T-helper 1 cell treated with Interleukin-12 subunit alpha and Interleukin-12 subunit beta and Interleukin-4 antibody, amounts not matched to agents 30 ng/mL and 1 ng/mL, for 36 hours (primary cell): ENCODE measurements around the gene FXN. TPM values are rescaled to one million over a fixed set of nuclear protein-coding genes. Genes with fewer than 3 reads are reported as not detected.
"Not testable (repeated sequence)": the region's sequence is repeated elsewhere in the genome, so short reads cannot be mapped to it uniquely, and the experiment has no call there.

ENCODE experiments used
- intact Hi-C: fragments of 100-400 bp; cut with micrococcal nuclease; formaldehyde crosslinking; loops from one replicate; pipeline ENCODE4 v1.15.1; 2024
- total RNA-seq: library from RNA; stranded (reverse); gene quantifications from 2 replicates; pipeline ENCODE4 v1.2.3, GENCODE V29; 2022

The FXN gene
- total RNA-seq = 20.9 and 23.9 TPM in 2 replicates

DNA sequence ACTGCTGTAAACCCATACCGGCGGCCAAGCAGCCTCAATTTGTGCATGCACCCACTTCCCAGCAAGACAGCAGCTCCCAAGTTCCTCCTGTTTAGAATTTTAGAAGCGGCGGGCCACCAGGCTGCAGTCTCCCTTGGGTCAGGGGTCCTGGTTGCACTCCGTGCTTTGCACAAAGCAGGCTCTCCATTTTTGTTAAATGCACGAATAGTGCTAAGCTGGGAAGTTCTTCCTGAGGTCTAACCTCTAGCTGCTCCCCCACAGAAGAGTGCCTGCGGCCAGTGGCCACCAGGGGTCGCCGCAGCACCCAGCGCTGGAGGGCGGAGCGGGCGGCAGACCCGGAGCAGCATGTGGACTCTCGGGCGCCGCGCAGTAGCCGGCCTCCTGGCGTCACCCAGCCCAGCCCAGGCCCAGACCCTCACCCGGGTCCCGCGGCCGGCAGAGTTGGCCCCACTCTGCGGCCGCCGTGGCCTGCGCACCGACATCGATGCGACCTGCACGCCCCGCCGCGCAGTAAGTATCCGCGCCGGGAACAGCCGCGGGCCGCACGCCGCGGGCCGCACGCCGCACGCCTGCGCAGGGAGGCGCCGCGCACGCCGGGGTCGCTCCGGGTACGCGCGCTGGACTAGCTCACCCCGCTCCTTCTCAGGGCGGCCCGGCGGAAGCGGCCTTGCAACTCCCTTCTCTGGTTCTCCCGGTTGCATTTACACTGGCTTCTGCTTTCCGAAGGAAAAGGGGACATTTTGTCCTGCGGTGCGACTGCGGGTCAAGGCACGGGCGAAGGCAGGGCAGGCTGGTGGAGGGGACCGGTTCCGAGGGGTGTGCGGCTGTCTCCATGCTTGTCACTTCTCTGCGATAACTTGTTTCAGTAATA lies at the start of gene FXN:
Gene FXN, plus strand, starts transcription at position 315 of the 871 bp plus-strand sequence. Its CDS starts 31 bp downstream, at position 346.
- intact Hi-C loops = loop anchor here (1.0 to 2.0 kb wide), 2 partner anchors 7 to 157 kb away; no protein-coding TSS in a partner anchor

GRCh38 chr9:68986949-68987348 lies 48.6 kb upstream of the FXN start:
- intact Hi-C loops = not testable (repeated sequence)

- intact Hi-C loops = no loop called here
Measured at GRCh38 chr9:68991457-68991856, 44.1 kb upstream of the FXN start.

GRCh38 chr9:68995776-68996175 lies 39.8 kb upstream of the FXN start:
- intact Hi-C loops = loop anchor here (5.0 kb wide), 1 partner anchor 308 kb away; no protein-coding TSS in a partner anchor

DNA sequence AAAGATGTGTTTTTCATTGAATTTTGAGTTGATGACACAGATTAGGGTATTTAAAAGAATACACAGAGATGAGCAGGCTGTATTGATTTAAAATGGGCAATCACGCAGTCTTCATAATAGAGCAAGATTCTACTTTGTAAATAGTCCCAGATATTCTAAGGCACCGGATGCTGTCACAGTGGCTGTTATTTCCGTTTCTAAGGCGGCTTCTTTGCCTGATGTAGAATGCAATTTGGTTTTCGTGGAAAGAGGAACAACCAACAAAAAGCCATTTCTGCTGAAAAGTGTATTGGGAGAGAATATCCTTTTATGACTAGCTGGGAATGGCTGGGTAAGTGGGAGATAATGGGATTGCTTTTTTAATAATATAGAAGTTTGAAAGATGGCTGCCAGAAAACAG lies 39.1 kb upstream of the FXN start:
- intact Hi-C loops = loop anchor here (5.0 kb wide), 1 partner anchor 309 kb away; no protein-coding TSS in a partner anchor

- intact Hi-C loops = loop anchor here (2.0 to 5.0 kb wide), 3 partner anchors 21 to 310 kb away; no protein-coding TSS in a partner anchor
Measured at GRCh38 chr9:68997666-68998065, 37.9 kb upstream of the FXN start.

DNA sequence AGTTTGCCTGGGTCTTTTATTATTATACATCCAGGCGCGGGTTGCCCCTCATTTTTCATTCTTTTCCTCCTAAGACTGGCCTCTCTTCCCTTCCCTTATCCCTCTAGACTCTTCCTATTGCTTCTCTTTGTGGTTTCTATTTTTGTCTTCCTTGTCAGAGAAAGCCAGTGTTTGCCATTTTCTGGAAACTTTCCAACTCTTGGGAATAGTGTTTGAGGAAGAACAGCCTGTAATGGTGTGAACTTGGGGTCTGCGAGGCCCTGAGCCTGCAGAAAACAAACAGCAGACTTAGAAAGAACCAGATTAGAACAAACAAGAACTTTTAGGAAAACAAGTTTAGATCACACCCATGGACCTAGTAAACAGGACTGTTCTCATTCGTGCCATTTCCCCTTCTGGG lies 37.2 kb upstream of the FXN start:
- intact Hi-C loops = loop anchor here (2.0 to 5.0 kb wide), 3 partner anchors 20 to 311 kb away; no protein-coding TSS in a partner anchor

DNA sequence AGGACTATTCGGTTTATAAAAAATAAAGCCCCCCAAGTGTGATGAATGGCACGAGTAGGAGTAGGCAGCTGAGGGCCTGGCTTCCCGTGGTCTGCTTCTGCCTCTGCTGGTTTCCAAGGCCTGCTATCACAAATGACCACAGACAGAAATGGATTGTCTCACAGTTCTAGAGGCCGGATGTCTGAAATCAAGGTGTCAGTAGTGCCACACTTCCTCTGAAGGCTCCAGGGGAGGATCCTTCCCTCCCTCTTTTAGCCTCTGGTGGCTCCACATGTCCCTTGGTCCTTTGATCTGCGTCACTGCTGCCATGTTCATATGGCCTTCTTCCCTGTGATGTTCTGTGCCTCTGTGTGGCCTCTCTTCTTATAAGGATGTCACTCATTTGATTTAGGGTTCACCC lies 36.7 kb upstream of the FXN start:
- intact Hi-C loops = loop anchor here (1.0 to 5.0 kb wide), 10 partner anchors 20 to 415 kb away; a partner anchor contains a TSS

GRCh38 chr9:68999393-69000105 lies 36.0 kb upstream of the FXN start:
- intact Hi-C loops = loop anchor here (1.0 to 10.0 kb wide), 11 partner anchors 19 to 415 kb away; a partner anchor contains a TSS

DNA sequence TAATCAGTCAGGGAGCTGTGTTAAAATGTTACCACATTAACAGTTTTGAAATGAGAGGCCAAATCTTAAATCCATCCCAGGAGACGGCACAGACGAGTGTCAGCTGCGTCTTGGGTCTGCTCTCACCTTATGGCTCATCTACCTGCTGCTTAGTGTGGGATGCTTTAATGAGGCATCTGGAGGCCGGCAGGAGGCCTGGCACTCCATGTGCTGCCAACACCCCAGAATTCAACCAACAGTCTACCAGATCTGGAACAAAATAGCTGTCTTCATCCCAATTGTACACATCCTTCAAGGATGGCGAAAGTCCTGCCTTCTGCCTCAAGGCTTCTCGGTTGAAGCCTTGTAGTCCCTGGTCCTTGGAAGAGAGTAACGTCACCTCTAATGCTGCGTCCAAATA lies 33.6 kb upstream of the FXN start:
- intact Hi-C loops = loop anchor here (10.0 kb wide), 1 partner anchor 63 kb away; no protein-coding TSS in a partner anchor

DNA sequence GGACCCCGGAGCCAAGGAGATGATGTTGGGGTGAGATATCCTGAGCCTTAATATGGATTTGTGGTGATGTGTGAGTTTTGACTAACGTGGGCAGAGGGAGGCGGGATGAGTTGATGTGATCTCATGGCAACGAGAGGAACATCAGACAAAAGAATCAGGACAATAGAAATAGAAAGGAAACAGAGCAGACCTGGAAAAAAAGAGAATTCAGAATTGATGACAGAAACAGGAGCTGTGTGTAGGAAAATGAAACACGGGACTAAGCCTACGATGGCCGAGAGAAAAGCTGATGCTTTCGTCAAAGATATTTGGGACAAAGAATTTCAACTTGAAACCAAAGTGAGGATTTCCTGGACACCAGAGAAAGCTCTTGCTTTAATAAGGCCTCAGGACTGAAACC lies 32.5 kb upstream of the FXN start:
- intact Hi-C loops = loop anchor here (10.0 kb wide), 1 partner anchor 62 kb away; no protein-coding TSS in a partner anchor

DNA sequence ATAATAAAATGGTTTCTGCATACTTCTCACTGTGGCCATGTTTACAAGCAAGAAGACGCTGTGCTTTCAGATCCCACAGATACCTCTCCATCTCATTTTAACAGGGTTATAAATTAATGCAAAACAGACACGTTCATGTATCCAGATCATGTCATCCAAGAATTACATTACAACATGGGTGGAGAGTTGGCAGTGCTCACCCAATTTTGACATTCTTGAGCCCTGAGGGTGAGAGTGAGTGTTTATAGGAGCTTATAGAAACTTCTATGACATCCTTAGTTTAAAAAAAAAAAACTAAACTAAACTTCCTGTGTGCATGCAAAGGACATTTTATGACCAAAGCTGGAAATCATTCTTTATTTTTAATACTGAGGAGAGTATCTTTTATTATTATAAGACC lies 30.7 kb upstream of the FXN start:
- intact Hi-C loops = loop anchor here (10.0 kb wide), 1 partner anchor 60 kb away; no protein-coding TSS in a partner anchor

DNA sequence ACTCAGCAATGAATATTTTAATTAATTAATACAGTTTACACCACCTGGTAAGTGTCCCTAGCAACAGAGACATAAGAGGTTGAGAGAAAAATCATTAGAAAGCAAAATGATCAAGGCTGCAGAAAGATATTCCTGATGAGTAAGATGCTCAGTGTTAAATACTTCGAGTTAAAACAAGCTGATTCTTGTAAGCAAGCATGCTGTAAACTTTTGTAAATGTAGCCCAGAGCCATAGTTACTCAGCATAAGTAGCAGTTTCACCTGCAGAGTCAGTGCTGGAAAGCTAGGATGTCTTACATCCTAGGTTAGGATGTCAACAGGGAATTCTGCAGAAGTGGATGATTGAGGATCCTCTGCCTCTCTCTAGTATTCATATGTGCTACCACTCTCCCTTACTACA lies 25.8 kb upstream of the FXN start:
- intact Hi-C loops = loop anchor here (10.0 kb wide), 1 partner anchor 55 kb away; no protein-coding TSS in a partner anchor

DNA sequence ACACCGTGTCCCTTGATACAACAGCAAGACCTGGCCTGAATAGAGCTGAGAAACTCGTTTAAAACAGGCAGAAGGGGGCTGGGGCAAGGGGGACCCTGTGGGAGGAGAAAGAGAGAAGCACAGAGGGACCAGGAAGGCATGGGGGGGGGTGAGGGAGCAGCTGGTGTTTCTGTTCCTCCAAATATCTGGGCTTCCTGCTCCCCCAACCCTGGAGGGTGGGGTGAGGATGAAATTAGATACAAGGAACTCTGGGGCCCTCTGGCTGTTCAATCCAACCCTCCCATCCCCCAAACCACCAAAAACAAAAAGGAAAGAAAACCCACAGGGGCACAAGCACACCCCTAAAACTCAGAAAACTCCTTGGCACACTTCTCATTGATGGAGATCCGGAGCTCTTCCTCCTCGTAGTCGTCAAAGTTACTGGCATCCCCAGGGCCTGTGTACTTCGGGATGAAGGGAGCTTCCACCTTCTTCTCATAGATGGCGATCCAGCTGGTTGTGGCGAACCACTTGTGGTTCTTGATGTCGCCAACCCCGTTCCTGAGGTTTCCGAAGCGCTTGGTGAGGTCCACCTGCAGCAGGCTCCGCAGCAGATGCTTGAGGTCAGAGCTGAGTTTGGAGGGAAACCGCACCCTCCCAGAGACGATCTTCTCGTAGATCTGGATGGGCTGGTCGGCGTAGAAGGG lies 22.7 kb upstream of the FXN start:
- intact Hi-C loops = no loop called here

DNA sequence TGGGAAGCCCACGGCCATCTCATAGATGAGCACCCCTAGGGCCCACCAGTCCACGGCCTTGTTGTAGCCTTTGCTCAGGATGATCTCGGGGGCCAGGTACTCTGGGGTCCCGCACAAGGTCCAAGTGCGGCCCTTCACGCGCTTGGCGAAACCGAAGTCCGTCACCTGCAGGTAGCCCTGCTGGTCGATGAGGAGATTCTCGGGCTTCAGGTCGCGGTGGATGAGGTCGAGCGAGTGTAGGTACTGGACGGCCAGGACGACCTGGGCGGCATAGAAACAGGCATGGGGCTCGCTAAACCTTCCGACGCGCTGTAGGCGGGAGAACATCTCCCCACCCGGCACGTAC lies 22.2 kb upstream of the FXN start:
- intact Hi-C loops = no loop called here

DNA sequence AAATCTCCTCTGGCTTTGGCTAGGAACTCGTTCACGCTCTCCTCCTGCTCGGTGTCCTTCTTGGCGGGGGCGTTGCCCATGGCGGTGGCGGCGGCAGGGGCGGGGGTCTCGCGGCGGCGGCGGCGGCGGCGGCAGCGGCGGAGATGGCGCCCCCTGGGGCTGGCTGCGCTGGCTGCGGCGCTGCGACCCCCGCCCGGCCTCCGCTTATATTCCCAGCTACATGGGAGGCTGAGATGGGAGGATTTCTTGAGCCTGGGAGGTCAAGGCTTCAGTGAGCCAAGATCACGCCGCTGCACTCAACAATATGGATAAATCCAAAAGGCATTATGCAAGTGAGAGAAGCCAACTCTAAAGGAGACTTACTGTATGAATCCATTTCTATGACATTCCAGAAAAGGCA lies 21.5 kb upstream of the FXN start, which contains the start of gene PRKACG:
Gene PRKACG, minus strand, starts transcription at position 101 of the 400 bp plus-strand sequence. Its CDS starts 21 bp downstream, at position 80.
- intact Hi-C loops = no loop called here

DNA sequence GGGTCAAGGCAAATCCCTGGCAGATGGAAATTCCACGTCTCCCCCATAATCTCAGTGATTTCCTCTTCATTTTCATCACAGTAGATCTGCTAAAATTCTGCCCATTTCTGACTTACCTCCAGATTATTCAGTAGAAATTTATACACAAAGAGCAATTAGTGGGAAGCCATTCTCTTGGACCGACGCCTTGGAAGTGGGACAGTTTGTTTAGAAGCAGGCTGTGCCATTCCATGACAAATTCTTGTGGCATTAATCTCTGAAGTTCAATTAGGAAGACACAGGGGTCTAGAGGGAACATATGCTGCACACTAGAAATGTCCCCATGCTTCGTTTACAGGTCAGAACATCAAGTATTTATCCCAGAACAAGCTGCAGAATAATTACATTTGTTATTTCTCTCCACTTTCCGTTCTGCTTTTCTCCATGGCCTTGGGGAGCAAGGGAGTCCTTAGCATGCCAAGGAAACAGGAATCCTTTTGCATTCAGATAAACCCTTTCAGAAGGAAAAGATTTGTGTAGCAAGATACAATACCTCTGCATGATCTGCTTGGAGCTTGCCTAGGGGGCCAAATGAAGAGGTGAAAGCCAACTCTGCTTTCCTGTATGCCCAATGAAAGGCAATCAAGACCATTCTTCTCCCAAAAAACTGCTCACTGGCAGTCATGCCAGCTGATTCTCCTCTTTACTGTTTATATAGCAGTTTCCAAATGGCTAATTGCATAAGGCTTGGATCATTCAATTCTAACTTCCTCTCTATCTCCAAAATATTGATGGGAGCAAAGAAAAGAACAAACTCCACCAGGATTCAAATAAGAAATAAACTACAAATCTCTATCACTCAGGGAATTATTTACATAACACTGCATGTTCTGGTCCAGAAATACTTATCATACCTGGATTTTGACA lies 19.1 kb upstream of the FXN start:
- intact Hi-C loops = no loop called here

- intact Hi-C loops = loop anchor here (2.0 kb wide), 1 partner anchor 20 kb away; no protein-coding TSS in a partner anchor
Measured at GRCh38 chr9:69018737-69019136, 16.8 kb upstream of the FXN start.

DNA sequence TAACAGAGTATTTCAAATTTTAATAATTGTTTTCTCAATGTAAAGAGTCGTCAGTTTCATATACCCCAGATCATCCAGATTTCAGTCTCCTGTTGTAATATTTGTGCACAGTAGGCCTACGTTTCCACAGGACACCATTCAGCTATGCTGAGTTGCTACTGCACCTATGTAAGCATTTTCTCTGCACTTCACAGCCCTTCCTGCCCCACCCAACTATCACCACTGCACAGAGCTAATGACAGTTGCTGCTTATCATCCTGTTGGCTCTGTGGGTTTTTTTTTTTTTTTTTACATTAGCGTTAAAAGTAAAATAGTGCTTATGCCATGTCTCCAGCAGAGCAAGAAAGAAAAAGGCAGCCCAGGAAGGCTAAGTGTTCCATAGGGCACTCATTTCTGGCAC lies 15.7 kb upstream of the FXN start:
- intact Hi-C loops = loop anchor here (1.0 to 10.0 kb wide), 3 partner anchors 8 to 1235 kb away; partner anchors contain the start of gene SMC5
